LNCaP clone FGC (cell line): ENCODE measurements around the gene SLC8A3.

Experiments
- DNase-seq: peaks from one replicate; pipeline ENCODE4 v3.0.0-alpha.2; 2011; ENCODE audit warnings: low read depth
- H3K4me3 ChIP-seq: 2 replicates; pipeline ENCODE4 v1.5.1; 2011; ENCODE audit warnings: mild to moderate bottlenecking, low read depth, low read length, control low read depth
- CTCF ChIP-seq: IDR thresholded peaks from 2 replicates; pipeline ENCODE4 v1.5.1; 2012; ENCODE audit warnings: mild to moderate bottlenecking; ENCODE audit not compliant: control insufficient read depth, insufficient read depth; ENCODE audit errors: extremely low read depth

The SLC8A3 gene

GRCh38 chr14:70156592-70156991 lies 32.2 kb downstream of the SLC8A3 start:
- TF ChIP-seq CTCF = no peak
- no peak overlapping the region for H3K4me3 ChIP-seq
- DNase-seq = no peak

- H3K4me3 ChIP-seq = no peak overlapping the region
- no peak for TF ChIP-seq CTCF
- no peak for DNase-seq
Observed at GRCh38 chr14:70152704-70153103, 36.0 kb downstream of the SLC8A3 start.

- no peak overlapping the region for H3K4me3 ChIP-seq
- DNase-seq = no peak
- TF ChIP-seq CTCF = no peak
Observed at GRCh38 chr14:70152081-70152480, 36.7 kb downstream of the SLC8A3 start.

GRCh38 chr14:70149596-70150165 lies 39.1 kb downstream of the SLC8A3 start:
- H3K4me3 ChIP-seq = no peak overlapping the region
- no peak for TF ChIP-seq CTCF
- DNase-seq = no peak

GRCh38 chr14:70148911-70149595 lies 39.7 kb downstream of the SLC8A3 start:
- DNase-seq = no peak
- H3K4me3 ChIP-seq = no peak overlapping the region

GRCh38 chr14:70148351-70148750 lies 40.4 kb downstream of the SLC8A3 start:
- no peak overlapping the region for H3K4me3 ChIP-seq
- TF ChIP-seq CTCF = no peak
- DNase-seq = no peak

More at GRCh38 chr14:70148911-70149595, 39.7 kb downstream of the SLC8A3 start:
- no peak for TF ChIP-seq CTCF

GRCh38 chr14:70144046-70144445 lies 44.7 kb downstream of the SLC8A3 start:
- H3K4me3 ChIP-seq = no peak overlapping the region
- no peak for TF ChIP-seq CTCF
- no peak for DNase-seq
